ENCODE results near the gene HRH1. TPM values are rescaled to one million over a fixed set of nuclear protein-coding genes. Genes with fewer than 3 reads are reported as not detected.

HRH1 gene
- total RNA-seq, 2 donors from 2014 or later: 1.6 to 3.5 TPM

DNA sequence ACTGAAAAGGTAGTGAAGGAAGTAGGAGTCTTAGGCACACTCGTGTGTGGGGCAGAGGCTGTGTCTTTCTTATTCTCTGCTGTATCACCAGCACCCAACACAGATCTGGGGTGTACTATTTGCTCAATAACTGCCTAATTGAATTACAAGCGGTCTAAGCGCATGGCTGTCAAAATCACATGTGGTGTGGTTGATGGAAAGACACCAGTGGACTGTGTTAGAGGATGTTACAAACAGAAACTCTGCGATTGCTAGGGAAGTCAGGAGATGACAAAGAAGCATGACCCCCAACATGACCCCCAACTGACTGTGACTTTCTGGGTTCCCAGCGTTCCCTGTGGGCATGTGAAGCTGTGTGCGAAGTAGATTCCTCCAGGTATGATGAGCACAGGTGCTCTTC, 149.9 kb downstream of the HRH1 start:
- TF ChIP-seq, protein P1, sequence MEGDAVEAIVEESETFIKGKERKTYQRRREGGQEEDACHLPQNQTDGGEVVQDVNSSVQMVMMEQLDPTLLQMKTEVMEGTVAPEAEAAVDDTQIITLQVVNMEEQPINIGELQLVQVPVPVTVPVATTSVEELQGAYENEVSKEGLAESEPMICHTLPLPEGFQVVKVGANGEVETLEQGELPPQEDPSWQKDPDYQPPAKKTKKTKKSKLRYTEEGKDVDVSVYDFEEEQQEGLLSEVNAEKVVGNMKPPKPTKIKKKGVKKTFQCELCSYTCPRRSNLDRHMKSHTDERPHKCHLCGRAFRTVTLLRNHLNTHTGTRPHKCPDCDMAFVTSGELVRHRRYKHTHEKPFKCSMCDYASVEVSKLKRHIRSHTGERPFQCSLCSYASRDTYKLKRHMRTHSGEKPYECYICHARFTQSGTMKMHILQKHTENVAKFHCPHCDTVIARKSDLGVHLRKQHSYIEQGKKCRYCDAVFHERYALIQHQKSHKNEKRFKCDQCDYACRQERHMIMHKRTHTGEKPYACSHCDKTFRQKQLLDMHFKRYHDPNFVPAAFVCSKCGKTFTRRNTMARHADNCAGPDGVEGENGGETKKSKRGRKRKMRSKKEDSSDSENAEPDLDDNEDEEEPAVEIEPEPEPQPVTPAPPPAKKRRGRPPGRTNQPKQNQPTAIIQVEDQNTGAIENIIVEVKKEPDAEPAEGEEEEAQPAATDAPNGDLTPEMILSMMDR (IDR thresholded peaks at IDR 0.05): no peak
- Histone ChIP-seq H3K27ac (no peak overlapping the region), H3K4me1 (peaks cover 0 to 24% of the 10 kb centered on the region in 2 donors), H3K27me3 (no peaks in the 10 kb centered on the region), H3K36me3 (peaks cover 37% of the 10 kb centered on the region), H3K9me3 (no peaks in the 10 kb centered on the region), H3K4me3 (no peak overlapping the region)
- DNase-seq (ENCODE audit: low spot score): no peak

DNA sequence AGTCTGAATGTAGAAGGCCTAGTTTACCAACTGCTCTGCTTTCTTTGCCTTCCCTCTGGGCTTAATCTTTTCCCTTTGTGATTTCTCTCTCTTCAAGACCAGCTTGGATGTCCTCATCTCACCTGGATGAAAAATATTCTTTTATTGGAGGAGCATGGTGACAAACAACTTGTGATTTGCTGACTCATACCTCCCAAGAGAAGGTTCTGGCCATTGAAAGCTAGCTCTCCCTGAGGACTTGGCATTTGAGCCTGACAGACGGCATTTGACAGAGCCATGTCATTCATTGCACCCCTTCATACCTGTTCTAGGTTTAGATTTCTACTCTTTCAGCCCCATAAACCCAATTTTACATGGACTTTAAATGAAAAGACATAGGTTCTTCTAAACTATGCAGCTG, 151.2 kb downstream of the HRH1 start:
- TF ChIP-seq, protein P1 (IDR thresholded peaks at IDR 0.05): no peak
- peaks cover 38% of the 10 kb centered on the region for H3K36me3 ChIP-seq
- DNase-seq (ENCODE audit: low spot score): no peak
- no peak overlapping the region for H3K27ac ChIP-seq
- no peaks in the 10 kb centered on the region for H3K9me3 ChIP-seq
- no peak overlapping the region for H3K4me3 ChIP-seq
- H3K4me1 ChIP-seq: peaks cover 0 to 24% of the 10 kb centered on the region in 2 donors
- no peaks in the 10 kb centered on the region for H3K27me3 ChIP-seq

DNA sequence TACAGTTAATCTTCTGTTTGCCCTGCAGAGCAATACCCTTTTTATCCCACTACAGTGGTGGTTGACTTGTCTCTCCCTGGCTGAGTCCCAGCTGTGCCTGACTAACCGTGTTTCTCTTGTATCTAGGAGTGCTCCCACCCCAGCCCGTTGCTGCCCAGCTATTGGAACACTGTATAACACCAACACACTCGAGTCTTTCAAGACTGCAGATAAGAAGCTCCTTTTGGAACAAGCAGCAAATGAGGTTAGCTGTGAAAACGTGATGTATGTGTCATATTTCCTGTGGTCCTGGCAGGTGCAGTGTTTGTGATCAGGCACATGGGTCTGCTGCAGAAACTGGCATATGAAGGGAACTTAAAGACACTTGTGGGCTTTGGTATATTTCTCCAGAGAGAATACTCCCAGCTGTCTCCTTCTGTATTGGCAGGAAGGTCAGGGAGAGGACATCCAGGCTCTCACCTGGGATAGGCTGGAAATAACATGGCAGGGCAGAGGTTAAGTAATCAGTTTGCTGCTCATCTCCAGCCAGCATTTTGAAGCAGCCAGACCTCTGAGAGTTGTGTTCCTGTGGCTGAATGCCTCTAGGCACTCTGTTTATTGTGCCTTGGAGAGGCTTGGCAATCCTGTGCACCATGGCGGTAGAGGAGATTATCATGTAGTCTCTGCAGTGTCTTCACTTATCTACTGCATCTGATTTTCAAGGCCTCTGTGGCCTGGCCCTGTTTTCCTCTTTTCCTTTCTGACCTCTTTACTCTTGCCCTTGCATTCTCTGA, 152.7 kb downstream of the HRH1 start:
- Histone ChIP-seq H3K27me3 (no peaks in the 10 kb centered on the region), H3K4me3 (no peak overlapping the region), H3K36me3 (peaks cover 38% of the 10 kb centered on the region), H3K9me3 (no peaks in the 10 kb centered on the region), H3K27ac (peak overlapping the region; percentile 1 to 29), H3K4me1 (peaks cover 0 to 24% of the 10 kb centered on the region in 2 donors)
- TF ChIP-seq, protein P1 (IDR thresholded peaks at IDR 0.05): no peak
- no peak for DNase-seq (ENCODE audit: low spot score)

DNA sequence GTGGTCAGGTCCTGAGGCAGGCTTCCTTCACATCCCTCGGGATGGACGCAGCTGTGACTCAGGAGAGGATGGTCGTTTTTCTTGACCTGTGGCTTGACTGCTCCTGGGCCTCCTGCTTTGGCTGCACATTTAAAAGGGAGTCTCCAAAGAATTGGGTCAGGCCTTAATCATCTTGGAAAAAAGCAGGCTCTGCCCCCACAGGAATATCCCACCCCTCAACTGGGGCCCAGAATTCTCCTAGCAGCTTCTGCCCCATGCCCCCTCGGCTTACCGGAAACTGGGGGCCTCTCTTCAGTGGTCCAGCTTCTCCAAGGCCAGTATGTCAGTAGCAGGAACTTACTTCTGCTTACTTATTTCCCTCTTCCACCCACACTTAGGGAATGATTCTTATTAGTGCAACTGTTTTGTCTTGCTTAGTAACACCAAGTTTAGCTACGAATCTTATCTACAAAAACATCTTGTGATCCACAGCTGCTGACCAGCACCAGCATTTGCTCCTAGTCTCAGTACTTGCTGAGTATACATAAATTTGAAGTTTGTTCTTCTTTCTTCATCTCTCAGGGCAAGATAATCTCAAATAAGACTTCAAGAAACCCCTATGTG, 153.6 kb downstream of the HRH1 start:
- TF ChIP-seq, protein P1 (IDR thresholded peaks at IDR 0.05): no peak
- H3K9me3 ChIP-seq: no peaks in the 10 kb centered on the region
- no peaks in the 10 kb centered on the region for H3K27me3 ChIP-seq
- H3K4me1 ChIP-seq: peaks cover 0 to 24% of the 10 kb centered on the region in 2 donors
- peak overlapping the region in 1 of 2 donors; percentile 29 for H3K27ac ChIP-seq
- H3K36me3 ChIP-seq: peaks cover 33% of the 10 kb centered on the region
- no peak overlapping the region for H3K4me3 ChIP-seq
- no peak for DNase-seq (ENCODE audit: low spot score)

DNA sequence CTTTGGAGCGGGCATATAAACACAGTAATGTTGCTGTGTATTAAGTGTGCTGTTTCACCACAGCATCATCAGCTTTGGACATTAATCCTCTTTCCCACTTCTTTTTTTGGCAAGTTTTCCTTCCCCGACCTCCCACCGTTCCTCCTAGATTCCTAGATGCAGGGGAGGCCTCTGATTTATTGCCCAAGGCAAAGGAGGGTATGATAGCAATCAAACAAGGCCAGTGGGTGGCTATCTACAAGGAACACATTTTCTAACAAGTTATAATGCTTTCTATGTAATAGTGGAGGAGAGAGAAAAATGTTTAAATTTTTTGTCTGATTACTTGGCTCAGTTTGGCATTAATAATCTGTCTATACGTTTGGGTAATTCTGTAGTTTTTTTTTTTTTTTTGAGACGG, 156.0 kb downstream of the HRH1 start:
- TF ChIP-seq, protein P1 (IDR thresholded peaks at IDR 0.05): no peak
- Histone ChIP-seq H3K4me1 (peaks cover 0 to 23% of the 10 kb centered on the region in 2 donors), H3K9me3 (no peaks in the 10 kb centered on the region), H3K36me3 (peaks cover 52% of the 10 kb centered on the region), H3K4me3 (no peak overlapping the region), H3K27me3 (no peaks in the 10 kb centered on the region), H3K27ac (no peak overlapping the region)
- no peak for DNase-seq (ENCODE audit: low spot score)
